Measurements from ENCODE around the gene ZBTB48. TPM values are rescaled to one million over a fixed set of nuclear protein-coding genes. Genes with fewer than 3 reads are reported as not detected.
A peak's percentile ranks its signal among the peaks of the same experiment; 100 is the strongest.

Gene ZBTB48
- total RNA-seq, 3 donors from 2014 or later (not counting 1 experiment from before 2014, with no cell fraction given), result 45.6 to 56.4 (median 54.0) TPM

GRCh38 chr1:6601049-6601922, 21.5 kb downstream of the ZBTB48 start:
- TF ChIP-seq CTCF (IDR thresholded peaks at IDR 0.05), result no peak
- Histone ChIP-seq H3K9me3 (ENCODE audit: control insufficient read depth, insufficient read depth, low read length) (no peaks in the 10 kb centered on the region), H3K4me1 (ENCODE audit: control insufficient read depth, insufficient read depth, low read length) (peaks cover 54% of the 10 kb centered on the region), H3K4me3 (ENCODE audit: low read length) (peak overlapping the region; percentile 82), H3K27me3 (ENCODE audit: control insufficient read depth, insufficient read depth, low read length) (no peaks in the 10 kb centered on the region), H3K27ac (ENCODE audit: low read length) (peak overlapping the region; percentile 65), H3K36me3 (ENCODE audit: control insufficient read depth, insufficient read depth, low read length) (peaks cover 17% of the 10 kb centered on the region)
- Mint-ChIP-seq H3K36me3 (no peaks in the 10 kb centered on the region), H3K4me3 (peak overlapping the region; percentile 98), H3K27ac (peak overlapping the region; percentile 93 to 99), H3K27me3 (ENCODE audit: low read depth in 2 of 2) (no peaks in the 10 kb centered on the region), H3K9me3 (no peaks in the 10 kb centered on the region), H3K4me1 (peaks cover 42 to 45% of the 10 kb centered on the region in 2 donors)
- ATAC-seq (peak; percentile 42 to 53 (median 48)), DNase-seq (peak; percentile 71 to 85)
- intact Hi-C loops (cut with micrococcal nuclease), result loop anchor here (1.0 to 5.0 kb wide), 3 partner anchors 22 to 574 kb away; partner anchors contain the start of genes CAMTA1 and ZBTB48
- under 1% methylated on average over 40 of the region's 40 CpGs for WGBS (ENCODE audit: insufficient coverage)

- Mint-ChIP-seq H3K9me3 (no peaks in the 10 kb centered on the region), H3K27ac (peak overlapping the region; percentile 93 to 99), H3K4me1 (peaks cover 42% of the 10 kb centered on the region in 2 donors), H3K36me3 (no peaks in the 10 kb centered on the region), H3K4me3 (peak overlapping the region; percentile 98), H3K27me3 (ENCODE audit: low read depth in 2 of 2) (no peaks in the 10 kb centered on the region)
- no peaks in the 10 kb centered on the region for H3K27me3 ChIP-seq (ENCODE audit: control insufficient read depth, insufficient read depth, low read length)
- H3K4me3 ChIP-seq (ENCODE audit: low read length), result peak overlapping the region; percentile 82
- H3K36me3 ChIP-seq (ENCODE audit: control insufficient read depth, insufficient read depth, low read length), result peaks cover 11% of the 10 kb centered on the region
- under 1% methylated on average over 103 of the region's 103 CpGs for WGBS (ENCODE audit: insufficient coverage)
- peak overlapping the region; percentile 65 for H3K27ac ChIP-seq (ENCODE audit: low read length)
- intact Hi-C loops (cut with micrococcal nuclease), result loop anchor here (1.0 to 5.0 kb wide), 3 partner anchors 23 to 575 kb away; partner anchors contain the start of genes CAMTA1 and ZBTB48
- no peaks in the 10 kb centered on the region for H3K9me3 ChIP-seq (ENCODE audit: control insufficient read depth, insufficient read depth, low read length)
- DNase-seq (peak; percentile 39 to 61), ATAC-seq (peak; percentile 27 to 46 (median 45))
- H3K4me1 ChIP-seq (ENCODE audit: control insufficient read depth, insufficient read depth, low read length), result peaks cover 48% of the 10 kb centered on the region
- TF ChIP-seq CTCF (IDR thresholded peaks at IDR 0.05), result no peak
Measured at GRCh38 chr1:6601923-6602668, 22.3 kb downstream of the ZBTB48 start.

GRCh38 chr1:6602669-6603237, 23.0 kb downstream of the ZBTB48 start, which contains the start of gene KLHL21:
Gene KLHL21, minus strand, starts transcription at chr1:6602869. Its CDS starts 52 bp downstream, at chr1:6602817.
- no peak for TF ChIP-seq CTCF (IDR thresholded peaks at IDR 0.05)
- peaks cover 44% of the 10 kb centered on the region for H3K4me1 ChIP-seq (ENCODE audit: control insufficient read depth, insufficient read depth, low read length)
- H3K27ac Mint-ChIP-seq, result peak within 1 kb of the TSS; percentile 93 to 99
- H3K27me3 Mint-ChIP-seq (ENCODE audit: low read depth in 2 of 2), result no peaks in the 10 kb centered on the region
- under 1% methylated on average over 84 of the region's 84 CpGs for WGBS (ENCODE audit: insufficient coverage)
- no peaks in the 10 kb centered on the region for H3K36me3 Mint-ChIP-seq
- peak; percentile 90 to 92 for DNase-seq
- peak within 1 kb of the TSS; percentile 98 for H3K4me3 Mint-ChIP-seq
- peaks cover 6% of the 10 kb centered on the region for H3K36me3 ChIP-seq (ENCODE audit: control insufficient read depth, insufficient read depth, low read length)
- peaks cover 42% of the 10 kb centered on the region in 2 donors for H3K4me1 Mint-ChIP-seq
- H3K27me3 ChIP-seq (ENCODE audit: control insufficient read depth, insufficient read depth, low read length), result no peaks in the 10 kb centered on the region
- ATAC-seq, result peak; percentile 65 to 87 (median 73)
- intact Hi-C loops (cut with micrococcal nuclease), result loop anchor here (1.0 to 5.0 kb wide), 3 partner anchors 11 to 575 kb away; partner anchors contain the start of genes CAMTA1 and PHF13
- H3K9me3 Mint-ChIP-seq, result no peaks in the 10 kb centered on the region
- no peaks in the 10 kb centered on the region for H3K9me3 ChIP-seq (ENCODE audit: control insufficient read depth, insufficient read depth, low read length)
- H3K27ac ChIP-seq (ENCODE audit: low read length), result peak within 1 kb of the TSS; percentile 96
- H3K4me3 ChIP-seq (ENCODE audit: low read length), result peak within 1 kb of the TSS; percentile 82
